Thoracic aorta (tissue), 2 donors: ENCODE measurements around the gene STPG4. TPM values are rescaled to one million over a fixed set of nuclear protein-coding genes. Genes with fewer than 3 reads are reported as not detected.

Experiments used
- ATAC-seq: fragments of 150-250 bp; one replicate; pipeline ENCODE4 v1.8.0; 2017; ENCODE audit warnings: low read depth; ENCODE audit not compliant: insufficient number of reproducible peaks, low FRiP score
- DNase-seq: peaks from one replicate; pipeline ENCODE4 v3.0.0-alpha.2; 2020; ENCODE audit warnings: low spot score
- H3K27ac ChIP-seq, 2 donors: fragments of 200-600 bp; sonication (generic); 1 replicate in 1 of 2; 2 replicates in 1 of 2; pipeline ENCODE4 v1.5.1; 2016; ENCODE audit warnings: mild to moderate bottlenecking in 2 of 2, moderate library complexity in 2 of 2
- H3K27me3 ChIP-seq: fragments of 200-600 bp; sonication (generic); replicated peaks from 2 replicates; pipeline ENCODE4 v1.6.0; 2016; ENCODE audit warnings: mild to moderate bottlenecking; ENCODE audit not compliant: insufficient read depth
- H3K36me3 ChIP-seq: fragments of 200-600 bp; sonication (generic); one replicate; pipeline ENCODE4 v1.5.1; 2016
- H3K4me1 ChIP-seq, 2 donors: fragments of 200-600 bp; sonication (generic); 1 replicate in 1 of 2; 2 replicates in 1 of 2; pipeline versions ENCODE4 v1.5.1 to v1.6.0; 2016; ENCODE audit warnings: low read depth in 2 of 2, mild to moderate bottlenecking in 1 of 2; ENCODE audit not compliant: control insufficient read depth in 1 of 2
- H3K4me3 ChIP-seq: fragments of 200-600 bp; sonication (generic); 2 replicates; pipeline ENCODE4 v1.5.1; 2016; ENCODE audit warnings: mild to moderate bottlenecking
- H3K9me3 ChIP-seq: fragments of 200-600 bp; sonication (generic); 2 replicates; pipeline ENCODE4 v1.5.1; 2016
- CTCF ChIP-seq: fragments of 200-600 bp; sonication (generic); IDR thresholded peaks from one replicate; pipeline ENCODE4 v1.5.1; 2019; ENCODE audit warnings: antibody characterized with exemption
- total RNA-seq, 2 donors: library from RNA; depleted of rRNA; stranded (reverse); fragments of >200 nt; gene quantifications; one replicate each; pipeline versions ENCODE4 v1.1.0 to v1.2.3, GENCODE V29; 2016

The STPG4 gene
- total RNA-seq, 2 donors from 2014 or later = not detected

DNA sequence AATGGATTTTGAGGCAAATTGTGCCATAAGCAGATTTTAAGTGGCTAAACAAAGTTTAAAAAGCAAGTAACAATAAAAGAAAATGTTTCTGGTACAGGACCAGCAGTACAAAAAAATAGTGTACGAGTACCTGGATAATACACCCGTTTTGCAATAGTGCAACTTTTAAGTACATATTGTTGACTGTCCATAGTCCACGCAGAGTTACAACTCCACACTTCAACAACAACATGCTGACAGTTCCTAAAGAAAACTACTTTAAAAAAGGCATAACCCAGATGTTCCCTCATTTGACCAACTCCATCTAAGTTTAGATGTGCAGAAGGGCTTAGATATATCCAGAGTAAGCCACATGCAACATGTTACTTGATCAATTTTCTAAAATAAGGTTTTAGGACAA lies 5.1 kb upstream of the STPG4 start:
- H3K36me3 ChIP-seq = peaks cover 21% of the 10 kb centered on the region
- no peak overlapping the region for H3K27ac ChIP-seq

GRCh38 chr2:47159627-47160026 lies 4.5 kb upstream of the STPG4 start:
- Histone ChIP-seq H3K27ac (no peak overlapping the region), H3K4me1 (peaks cover 0 to 9% of the 10 kb centered on the region in 2 donors), H3K36me3 (peaks cover 21% of the 10 kb centered on the region), H3K9me3 (no peaks in the 10 kb centered on the region), H3K4me3 (no peak overlapping the region), H3K27me3 (no peaks in the 10 kb centered on the region)
- no peak for TF ChIP-seq CTCF
- DNase-seq (no peak), ATAC-seq (no peak)

More for the DNA sequence above, 5.1 kb upstream of the STPG4 start:
- no peak for TF ChIP-seq CTCF
- no peaks in the 10 kb centered on the region for H3K9me3 ChIP-seq
- H3K4me1 ChIP-seq = peaks cover 0 to 15% of the 10 kb centered on the region in 2 donors
- no peak for DNase-seq
- no peaks in the 10 kb centered on the region for H3K27me3 ChIP-seq
- no peak overlapping the region for H3K4me3 ChIP-seq
- ATAC-seq = no peak

GRCh38 chr2:47158576-47158975 lies 3.5 kb upstream of the STPG4 start:
- DNase-seq (no peak), ATAC-seq (no peak)
- peaks cover 0 to 6% of the 10 kb centered on the region in 2 donors for H3K4me1 ChIP-seq
- peaks cover 24% of the 10 kb centered on the region for H3K36me3 ChIP-seq
- no peak overlapping the region for H3K27ac ChIP-seq
- H3K4me3 ChIP-seq = no peak overlapping the region
- no peak for TF ChIP-seq CTCF
- H3K9me3 ChIP-seq = no peaks in the 10 kb centered on the region
- H3K27me3 ChIP-seq = no peaks in the 10 kb centered on the region

GRCh38 chr2:47152803-47153202 lies 2.3 kb downstream of the STPG4 start:
- no peaks in the 10 kb centered on the region for H3K4me1 ChIP-seq
- H3K27me3 ChIP-seq = no peaks in the 10 kb centered on the region
- no peak for DNase-seq
- no peak overlapping the region for H3K27ac ChIP-seq
- TF ChIP-seq CTCF = no peak
- no peaks in the 10 kb centered on the region for H3K9me3 ChIP-seq
- H3K4me3 ChIP-seq = no peak overlapping the region
- no peak for ATAC-seq
- H3K36me3 ChIP-seq = peaks cover 9% of the 10 kb centered on the region

- Histone ChIP-seq H3K27me3 (no peaks in the 10 kb centered on the region), H3K4me1 (no peaks in the 10 kb centered on the region), H3K36me3 (peaks cover 21% of the 10 kb centered on the region), H3K4me3 (no peak overlapping the region), H3K27ac (no peak overlapping the region), H3K9me3 (no peaks in the 10 kb centered on the region)
- no peak for ATAC-seq
- TF ChIP-seq CTCF = no peak
- DNase-seq = no peak
Observed at GRCh38 chr2:47150175-47150574, 4.9 kb downstream of the STPG4 start.
